Measurements from ENCODE around the gene SBF1.
"Not testable (repeated sequence)": the region's sequence is repeated elsewhere in the genome, so short reads cannot be mapped to it uniquely, and the experiment has no call there.

The SBF1 gene

GRCh38 chr22:50474710-50475651, at the start of gene SBF1:
TSS of gene SBF1 (minus strand) at chr22:50475035. CDS start at chr22:50474840, 195 bp downstream.
- DNase-seq (ENCODE audit: low spot score): peak; percentile 81

- no peak for DNase-seq (ENCODE audit: low spot score)
Measured at GRCh38 chr22:50523806-50524675, 49.2 kb upstream of the SBF1 start.

- no peak for DNase-seq (ENCODE audit: low spot score)
Measured at GRCh38 chr22:50523458-50523805, 48.6 kb upstream of the SBF1 start.

GRCh38 chr22:50522806-50523438, 48.1 kb upstream of the SBF1 start:
- no peak for DNase-seq (ENCODE audit: low spot score)

GRCh38 chr22:50522208-50522805, 47.5 kb upstream of the SBF1 start:
- no peak for DNase-seq (ENCODE audit: low spot score)

GRCh38 chr22:50521710-50522109, 46.9 kb upstream of the SBF1 start:
- no peak for DNase-seq (ENCODE audit: low spot score)

- DNase-seq (ENCODE audit: low spot score): no peak
Measured at GRCh38 chr22:50520826-50521453, 46.1 kb upstream of the SBF1 start.

GRCh38 chr22:50520184-50520583, 45.3 kb upstream of the SBF1 start:
- DNase-seq (ENCODE audit: low spot score): not testable (repeated sequence)

GRCh38 chr22:50519151-50519550, 44.3 kb upstream of the SBF1 start:
- DNase-seq (ENCODE audit: low spot score): no peak

- no peak for DNase-seq (ENCODE audit: low spot score)
Measured at GRCh38 chr22:50518606-50519005, 43.8 kb upstream of the SBF1 start.

- no peak for DNase-seq (ENCODE audit: low spot score)
Measured at GRCh38 chr22:50517495-50518260, 42.8 kb upstream of the SBF1 start.

- DNase-seq (ENCODE audit: low spot score): no peak
Measured at GRCh38 chr22:50516891-50517290, 42.1 kb upstream of the SBF1 start.

GRCh38 chr22:50516068-50516467, 41.2 kb upstream of the SBF1 start:
- no peak for DNase-seq (ENCODE audit: low spot score)

GRCh38 chr22:50513175-50513574, 38.3 kb upstream of the SBF1 start:
- no peak for DNase-seq (ENCODE audit: low spot score)

- DNase-seq (ENCODE audit: low spot score): no peak
Measured at GRCh38 chr22:50508897-50509296, 34.1 kb upstream of the SBF1 start.

GRCh38 chr22:50507991-50508884, 33.4 kb upstream of the SBF1 start, which contains the start of gene NCAPH2:
TSS of gene NCAPH2 (plus strand) at chr22:50508224. CDS start at chr22:50508338, 114 bp downstream.
- peak; percentile 93 for DNase-seq (ENCODE audit: low spot score)

GRCh38 chr22:50507421-50507990, 32.7 kb upstream of the SBF1 start, which contains the start of gene LMF2:
TSS of gene LMF2 (minus strand) at chr22:50507702. CDS start at chr22:50507675, 27 bp downstream.
- peak; percentile 70 for DNase-seq (ENCODE audit: low spot score)

- no peak for DNase-seq (ENCODE audit: low spot score)
Measured at GRCh38 chr22:50506611-50507420, 32.0 kb upstream of the SBF1 start.
